NCI-H69 (cell line): ENCODE results near the gene PYGM.

Experiments used
- DNase-seq: peaks from one replicate; lab custom pipeline; 2025; lab: John Stamatoyannopoulos, UW

The PYGM gene

GRCh38 chr11:64753380-64754123, 6.2 kb downstream of the PYGM start:
- no peak for DNase-seq

GRCh38 chr11:64753019-64753379, 6.8 kb downstream of the PYGM start:
- no peak for DNase-seq

GRCh38 chr11:64752175-64752970, 7.4 kb downstream of the PYGM start:
- DNase-seq = peak; percentile 32

GRCh38 chr11:64751580-64751979, 8.2 kb downstream of the PYGM start:
- DNase-seq = no peak

- DNase-seq = no peak
Measured at GRCh38 chr11:64751136-64751535, 8.6 kb downstream of the PYGM start.

- DNase-seq = no peak
Measured at GRCh38 chr11:64750361-64751054, 9.3 kb downstream of the PYGM start.

- DNase-seq = no peak
Measured at GRCh38 chr11:64747961-64748665, 11.7 kb downstream of the PYGM start.

- no peak for DNase-seq
Measured at GRCh38 chr11:64746486-64746885, 13.3 kb downstream of the PYGM start.

- peak; percentile 43 for DNase-seq
Measured at GRCh38 chr11:64745521-64746328, 14.0 kb downstream of the PYGM start.

GRCh38 chr11:64745189-64745520, 14.6 kb downstream of the PYGM start:
- peak; percentile 48 for DNase-seq

GRCh38 chr11:64744544-64745188, 15.1 kb downstream of the PYGM start:
- no peak for DNase-seq

GRCh38 chr11:64743591-64744543, 15.9 kb downstream of the PYGM start, which contains the start of gene RASGRP2:
Gene RASGRP2 (minus strand): TSS chr11:64744142. CDS start chr11:64742866, 1,276 bp downstream.
- DNase-seq = peak; percentile 68

- peak; percentile 54 for DNase-seq
Measured at GRCh38 chr11:64742889-64743590, 16.7 kb downstream of the PYGM start.

GRCh38 chr11:64742087-64742888, 17.5 kb downstream of the PYGM start:
- peak; percentile 30 for DNase-seq

- DNase-seq = no peak
Measured at GRCh38 chr11:64741375-64742086, 18.2 kb downstream of the PYGM start.

- no peak for DNase-seq
Measured at GRCh38 chr11:64739871-64740270, 19.9 kb downstream of the PYGM start.

- DNase-seq = no peak
Measured at GRCh38 chr11:64736654-64737053, 23.1 kb downstream of the PYGM start.
